ENCODE measurements around the gene KPTN. TPM values are rescaled to one million over a fixed set of nuclear protein-coding genes. Genes with fewer than 3 reads are reported as not detected.

KPTN gene
- total RNA-seq: 2.7 and 4.3 TPM in 2 replicates

DNA sequence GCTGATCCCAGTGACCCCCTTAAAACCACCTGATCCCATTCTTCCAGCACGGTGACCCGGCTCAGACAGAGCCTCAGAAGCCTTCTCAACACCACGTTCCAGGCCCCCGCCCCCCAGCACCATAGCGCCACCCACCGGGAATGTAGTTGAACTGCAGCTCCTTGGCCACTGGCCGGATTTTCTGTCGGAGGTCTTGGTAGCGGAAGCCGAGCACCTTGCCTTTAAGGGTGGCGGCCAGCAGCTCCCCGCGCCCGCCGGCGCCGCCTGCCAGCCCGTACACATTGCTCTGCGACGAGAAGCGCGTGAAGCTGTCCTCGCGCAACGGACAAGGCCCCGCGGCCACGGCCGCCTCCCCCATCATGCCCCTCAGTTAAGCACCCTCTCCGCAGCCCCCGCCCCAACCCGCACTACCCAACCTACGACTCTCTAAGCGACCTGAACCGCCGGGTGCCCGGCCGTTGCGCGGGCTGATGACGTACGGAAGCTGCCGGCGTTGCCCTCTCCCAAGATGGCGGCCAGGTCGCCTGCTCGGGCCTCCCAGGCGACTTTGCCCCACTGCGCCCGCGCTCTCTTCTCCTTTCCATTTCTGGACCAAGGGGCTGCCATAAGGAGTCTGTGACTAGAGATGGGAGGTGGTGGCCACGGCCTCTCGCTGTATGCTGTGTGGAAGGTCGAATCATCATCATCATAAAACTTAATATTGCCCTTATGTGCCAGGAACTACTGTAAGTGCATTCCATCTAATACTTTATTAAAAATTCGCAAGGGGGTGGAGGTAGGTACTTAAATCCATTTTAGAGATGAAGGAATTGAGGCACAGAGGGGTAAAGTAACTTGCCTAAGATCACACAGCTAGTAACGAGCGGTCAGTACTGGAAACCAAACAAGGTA is at the start of gene KPTN:
Gene KPTN, minus strand, starts transcription at position 420 of the 891 bp plus-strand sequence. Its CDS starts 59 bp downstream, at position 361.

DNA sequence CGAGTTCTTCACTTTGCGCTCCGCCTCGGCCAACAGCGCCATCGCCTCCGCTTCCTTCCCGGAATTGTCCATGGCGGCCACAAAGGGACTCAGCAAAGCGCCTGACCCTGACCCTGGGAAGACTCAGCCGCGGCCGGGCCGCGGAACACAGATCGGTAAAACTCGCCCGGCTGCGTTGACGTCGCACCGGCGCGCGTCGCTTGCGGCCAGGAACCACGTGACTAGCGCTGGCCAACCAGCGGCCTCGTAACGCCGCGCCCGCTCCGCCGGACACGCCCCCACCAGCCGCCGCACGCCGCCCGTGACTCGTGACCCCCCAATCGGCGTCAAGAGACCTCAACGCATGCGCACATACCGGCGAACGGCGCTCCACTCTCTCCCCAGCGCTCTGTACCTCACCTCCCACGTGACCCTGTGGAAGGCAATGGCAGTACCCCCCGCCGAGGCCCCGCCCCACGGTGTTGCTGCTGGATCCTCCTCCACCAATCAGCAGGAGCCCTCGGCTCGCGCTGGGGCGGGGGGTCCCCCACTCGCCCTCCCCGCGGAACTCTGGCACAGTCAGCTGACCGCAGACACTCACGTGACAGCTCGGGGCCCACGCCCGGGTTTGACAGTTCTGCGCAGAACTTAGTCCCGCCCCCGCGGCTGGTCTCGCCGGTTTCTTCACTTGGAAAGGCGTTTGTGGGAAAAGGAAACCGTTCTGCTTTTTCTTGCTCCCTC is 31.0 kb upstream of the KPTN start, which contains the start of gene NAPA:
Gene NAPA, minus strand, starts transcription at position 195 of the 720 bp plus-strand sequence. Its CDS starts 123 bp downstream, at position 72.

DNA sequence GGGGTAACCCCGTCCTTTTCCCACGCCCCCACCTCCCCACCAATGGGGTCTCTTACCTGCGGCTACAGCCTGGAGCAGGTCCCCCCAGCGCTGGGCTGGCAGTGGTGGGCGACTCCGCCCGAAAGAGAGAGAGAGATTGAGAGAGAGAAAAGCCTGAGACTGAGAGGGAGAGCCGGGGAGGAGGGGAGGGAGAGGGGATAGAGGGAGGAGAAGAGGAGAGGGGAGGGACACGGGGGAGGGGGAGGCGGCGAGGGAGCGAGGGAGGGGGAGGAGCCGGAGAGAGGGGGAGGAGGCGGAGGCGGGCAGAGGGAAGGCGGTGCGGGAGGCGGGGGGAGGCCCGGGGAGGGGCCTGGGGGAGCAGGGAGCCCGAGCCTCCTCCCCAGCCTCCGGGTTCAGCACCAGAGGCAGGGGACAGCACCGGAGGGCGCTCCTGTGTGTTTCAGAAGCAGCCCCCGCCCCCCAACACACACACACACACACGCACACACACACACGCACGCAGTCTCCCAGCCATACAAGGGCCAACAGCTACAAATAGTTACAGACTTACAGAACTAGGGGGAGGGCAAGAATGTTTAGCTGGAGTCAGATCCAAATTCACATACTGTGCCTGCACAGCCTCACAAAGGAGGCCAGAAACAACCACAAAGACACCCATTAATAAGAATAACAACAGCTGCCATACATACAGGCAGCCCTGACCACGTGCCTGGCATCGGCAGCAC is 12.1 kb downstream of the KPTN start, which contains the start of gene SLC8A2:
Gene SLC8A2, minus strand, starts transcription at position 161 of the 725 bp plus-strand sequence. CDS start 5,490 bp downstream, outside the sequence.

Other genes with a start within 250 kb of the KPTN start
- gene CCDC9, start 227.7 kb downstream of the KPTN start, total RNA-seq: 10.5 and 10.6 TPM in 2 replicates
- 2.1 TPM in 2 replicates for gene INAFM1, start 209.3 kb downstream of the KPTN start, total RNA-seq
- gene C5AR1, start 174.4 kb downstream of the KPTN start, total RNA-seq: under 0.01 and 1.5 TPM in 2 replicates
- under 0.01 and 0.36 TPM in 2 replicates for gene C5AR2, start 152.0 kb downstream of the KPTN start, total RNA-seq
- gene DHX34, start 134.9 kb downstream of the KPTN start, total RNA-seq: 13.3 and 20.3 TPM in 2 replicates
- gene MEIS3, start 64.7 kb downstream of the KPTN start, total RNA-seq: 3.4 and 9.6 TPM in 2 replicates
- under 0.01 and 0.21 TPM in 2 replicates for gene SLC8A2, start 12.3 kb downstream of the KPTN start, total RNA-seq
- gene NAPA, start 30.8 kb upstream of the KPTN start, total RNA-seq: 30.1 and 57.7 TPM in 2 replicates
- gene ZNF541, start 88.9 kb upstream of the KPTN start, total RNA-seq: under 0.01 TPM in 2 replicates
- gene BICRA, start 124.9 kb upstream of the KPTN start, total RNA-seq: 1.4 and 7.1 TPM in 2 replicates
- 59.5 and 192 TPM in 2 replicates for gene EHD2, start 229.2 kb upstream of the KPTN start, total RNA-seq